ENCODE measurements around the gene MLLT10. TPM values are rescaled to one million over a fixed set of nuclear protein-coding genes. Genes with fewer than 3 reads are reported as not detected.

MLLT10 gene
- total and polyA plus RNA-seq, 9 of the 15 experiments (the other 6 are each of a cell fraction or from before 2014, with no cell fraction given) = 18.8 to 81.4 (median 64.2) TPM

GRCh38 chr10:21534280-21534586 lies 201 bp downstream of the MLLT10 start (continued):
- no peak for TF ChIP-seq MLX (CRISPR knock-in tag; conservative IDR thresholded peaks at IDR 0.05)
- TF ChIP-seq FOXP1 (CRISPR knock-in tag; IDR thresholded peaks at IDR 0.05) = no peak
- TF ChIP-seq ELF1 (tag; IDR thresholded peaks at IDR 0.05) = 0 out of 2 replicates have a peak, but pooled peaks have one; percentile 12
- TF ChIP-seq ZBTB11 (CRISPR knock-in tag; IDR thresholded peaks at IDR 0.05) = peak in 1 of 3 experiments; percentile 1; a peak in 1 of 6 replicates
- no peak for TF ChIP-seq MTF1 (CRISPR knock-in tag; IDR thresholded peaks at IDR 0.05; ENCODE audit: borderline replicate concordance)
- TF ChIP-seq JUN (IDR thresholded peaks at IDR 0.05; ENCODE audit: borderline replicate concordance, low read depth, low read length) = no peak
- TF ChIP-seq JUN (CRISPR knock-in tag; IDR thresholded peaks at IDR 0.05; ENCODE audit: borderline replicate concordance) = no peak
